HCT116 (cell line): ENCODE measurements around the gene SPCS3. TPM values are rescaled to one million over a fixed set of nuclear protein-coding genes. Genes with fewer than 3 reads are reported as not detected.
A peak's percentile ranks its signal among the peaks of the same experiment; 100 is the strongest.

Source experiments
- ATAC-seq: fragments of 200-7000 bp; cut with Tn5 transposase; 2 replicates; pipeline ENCODE4 v1.9.1; 2020; ENCODE audit warnings: mild to moderate bottlenecking, moderate library complexity
- BruUV-seq: library from RNA; stranded (reverse); fragments of 400-500 nt; replicated peaks from 2 replicates; lab custom pipeline; 2021; lab: Mats Ljungman, UMichigan
- CTCF ChIA-PET: fragments of 300-600 bp; sonication (Branson Sonifier 250); formaldehyde crosslinking; loops from one replicate; lab custom pipeline; 2021; ENCODE audit warnings: antibody characterized with exemption; lab: Charles Lee
- POLR2A ChIA-PET: fragments of 300-600, 350-600 bp; sonication (Branson Sonifier 250); formaldehyde crosslinking; loops from one replicate; lab custom pipeline; 2021; ENCODE audit warnings: antibody characterized with exemption; lab: Charles Lee
- RAD21 ChIA-PET, 2 experiments: fragments of 300-600 bp; sonication (Branson Sonifier 250); formaldehyde crosslinking; loops; one replicate each; lab custom pipeline; 2023; ENCODE audit warnings: low total read pairs in 2 of 2; ENCODE audit not compliant: uncharacterized antibody in 2 of 2, unreplicated experiment in 2 of 2, low non-redundant PET in 1 of 2; lab: Charles Lee
- DNase-seq: peaks from one replicate; pipeline ENCODE4 v3.0.0-alpha.2; 2010; ENCODE audit warnings: low read depth, low spot score
- H2AFZ ChIP-seq: fragments of 200-600 bp; shearing (Covaris generic), sonication (generic); 2 replicates; pipeline ENCODE4 v1.6.1; 2017; ENCODE audit warnings: low read depth, mixed run types, mixed read lengths, antibody characterized with exemption, low read length; ENCODE audit not compliant: poor library complexity, severe bottlenecking
- H3K27ac ChIP-seq: 2 replicates; pipeline ENCODE4 v1.5.1; 2012; ENCODE audit warnings: low read depth, low read length
- H3K27me3 ChIP-seq: fragments of 200-600 bp; sonication (generic); 2 replicates; pipeline ENCODE4 v1.6.1; 2016; ENCODE audit warnings: mixed run types, low read length, mixed read lengths; ENCODE audit not compliant: insufficient read depth
- H3K36me3 ChIP-seq, 2 experiments: fragments of 200-500 bp in 1 of 2; fragments of 200-600 bp in 1 of 2; sonication (Bioruptor generic) in 1 of 2; sonication (generic) in 1 of 2; 2 replicates each; pipeline versions ENCODE4 v1.5.1 to v1.6.1; 2014 to 2016; ENCODE audit warnings: low read length in 2 of 2, inconsistent platforms in 1 of 2, mixed read lengths in 1 of 2, mixed run types in 1 of 2; ENCODE audit not compliant: insufficient read depth in 2 of 2, control insufficient read depth in 1 of 2
- H3K4me1 ChIP-seq, 2 experiments: fragments of 200-600 bp in 1 of 2; sonication (generic) in 1 of 2; 2 replicates each; pipeline versions ENCODE4 v1.5.1 to v1.6.1; 2012 to 2017; ENCODE audit warnings: low read length in 2 of 2, inconsistent platforms in 1 of 2, mild to moderate bottlenecking in 1 of 2, mixed read lengths in 1 of 2, mixed run types in 1 of 2, moderate library complexity in 1 of 2; ENCODE audit not compliant: insufficient read depth in 2 of 2, control insufficient read depth in 1 of 2
- H3K4me2 ChIP-seq: fragments of 200-600 bp; sonication (generic); 2 replicates; pipeline ENCODE4 v1.6.1; 2017; ENCODE audit warnings: mixed run types, low read length, mixed read lengths
- H3K4me3 ChIP-seq, 2 experiments: fragments of 200-600 bp in 1 of 2; sonication (generic) in 1 of 2; replicated peaks in 1 of 2; 2 replicates each; pipeline ENCODE4 v1.5.1; 2011 to 2016; ENCODE audit warnings: low read length in 2 of 2, control low read depth in 1 of 2, low read depth in 1 of 2, mild to moderate bottlenecking in 1 of 2, mixed read lengths in 1 of 2, mixed run types in 1 of 2
- H3K79me2 ChIP-seq: fragments of 200-600 bp; sonication (generic); 2 replicates; pipeline ENCODE4 v1.6.1; 2017; ENCODE audit warnings: mild to moderate bottlenecking, mixed run types, low read length, moderate library complexity, mixed read lengths; ENCODE audit not compliant: insufficient read depth
- H3K9ac ChIP-seq: fragments of 200-600 bp; sonication (generic); 2 replicates; pipeline ENCODE4 v1.6.1; 2016; ENCODE audit warnings: low read length, mixed read lengths
- H3K9me2 ChIP-seq: fragments of 200-600 bp; sonication (generic), shearing (Covaris generic); 2 replicates; pipeline ENCODE4 v1.6.1; 2017; ENCODE audit warnings: mixed run types, mild to moderate bottlenecking, moderate library complexity; ENCODE audit not compliant: insufficient read depth
- H3K9me3 ChIP-seq, 2 experiments: fragments of 200-500 bp in 1 of 2; fragments of 200-600 bp in 1 of 2; sonication (Bioruptor generic) in 1 of 2; sonication (generic) in 1 of 2; 2 replicates each; pipeline ENCODE4 v1.6.1; 2014 to 2017; ENCODE audit warnings: low read length in 2 of 2, mixed read lengths in 2 of 2, inconsistent platforms in 1 of 2, low read depth in 1 of 2, mild to moderate bottlenecking in 1 of 2, mixed run types in 1 of 2, moderate library complexity in 1 of 2; ENCODE audit not compliant: control insufficient read depth in 1 of 2, insufficient read depth in 1 of 2
- H4K20me1 ChIP-seq: fragments of 200-600 bp; sonication (generic), shearing (Covaris generic); 2 replicates; pipeline ENCODE4 v1.6.1; 2017; ENCODE audit warnings: mixed run types, mild to moderate bottlenecking, moderate library complexity; ENCODE audit not compliant: insufficient read depth
- ATF3 ChIP-seq: IDR thresholded peaks from 2 replicates; pipeline ENCODE4 v1.6.1; 2012
- CEBPB ChIP-seq: IDR thresholded peaks from 2 replicates; pipeline ENCODE4 v1.6.1; 2012; ENCODE audit warnings: low read depth
- EGR1 ChIP-seq: IDR thresholded peaks from 2 replicates; pipeline ENCODE4 v1.6.1; 2012; ENCODE audit warnings: low read depth
- ELF1 ChIP-seq: IDR thresholded peaks from 2 replicates; pipeline ENCODE4 v1.6.1; 2012; ENCODE audit warnings: low read depth, borderline replicate concordance
- EZH2 ChIP-seq: fragments of 200-600 bp; sonication (generic); IDR thresholded peaks from 2 replicates; pipeline ENCODE4 v1.6.1; 2017; ENCODE audit warnings: antibody characterized with exemption, mixed run types
- EZH2phosphoT487 ChIP-seq: fragments of 200-600 bp; IDR thresholded peaks from 2 replicates; pipeline ENCODE4 v1.6.1; 2018; ENCODE audit warnings: antibody characterized with exemption, borderline replicate concordance
- JUND ChIP-seq: IDR thresholded peaks from 2 replicates; pipeline ENCODE4 v1.6.1; 2012
- POLR2A ChIP-seq: IDR thresholded peaks from 2 replicates; pipeline ENCODE4 v1.7.0; 2011; ENCODE audit warnings: borderline replicate concordance; ENCODE audit not compliant: insufficient read depth, insufficient read length; ENCODE audit errors: extremely low read depth
- POLR2AphosphoS5 ChIP-seq: IDR thresholded peaks from 2 replicates; pipeline ENCODE4 v1.6.1; 2011; ENCODE audit warnings: mild to moderate bottlenecking, low read depth, low read length, moderate library complexity
- RAD21 ChIP-seq: IDR thresholded peaks from 2 replicates; pipeline ENCODE4 v1.6.1; 2012; ENCODE audit warnings: low read depth, mild to moderate bottlenecking
- SIN3A ChIP-seq: IDR thresholded peaks from 2 replicates; pipeline ENCODE4 v1.6.1; 2012; ENCODE audit warnings: low read depth
- SP1 ChIP-seq: IDR thresholded peaks from 2 replicates; pipeline ENCODE4 v1.6.1; 2012; ENCODE audit warnings: low read depth
- SRF ChIP-seq: IDR thresholded peaks from 2 replicates; pipeline ENCODE4 v1.6.1; 2012; ENCODE audit warnings: low read depth
- intact Hi-C: fragments of 100-400 bp; cut with micrococcal nuclease; formaldehyde crosslinking; loops from 2 replicates; pipeline ENCODE4 v1.10.0; 2022
- total RNA-seq: library from RNA; stranded (reverse); gene quantifications from one replicate; pipeline ENCODE4 v1.2.1, GENCODE V29; 2021; ENCODE audit not compliant: unreplicated experiment
- TF ChIP-seq, protein P1 (sequence below): IDR thresholded peaks from 2 replicates; pipeline ENCODE4 v1.6.1; 2012; ENCODE audit warnings: low read depth

Gene SPCS3
- total RNA-seq, 1 experiment from 2014 or later = 135 TPM

GRCh38 chr4:176319151-176319703 lies 539 bp upstream of the SPCS3 start:
- Histone ChIP-seq H3K4me2 (peak overlapping the region; percentile 89), H3K9ac (peak overlapping the region; percentile 88), H3K4me1 (peaks cover 0 to 15% of the 10 kb centered on the region in 2 experiments; a peak in 3 of 4 replicates)
- CTCF ChIA-PET = no interaction called here
- TF ChIP-seq, protein P1, sequence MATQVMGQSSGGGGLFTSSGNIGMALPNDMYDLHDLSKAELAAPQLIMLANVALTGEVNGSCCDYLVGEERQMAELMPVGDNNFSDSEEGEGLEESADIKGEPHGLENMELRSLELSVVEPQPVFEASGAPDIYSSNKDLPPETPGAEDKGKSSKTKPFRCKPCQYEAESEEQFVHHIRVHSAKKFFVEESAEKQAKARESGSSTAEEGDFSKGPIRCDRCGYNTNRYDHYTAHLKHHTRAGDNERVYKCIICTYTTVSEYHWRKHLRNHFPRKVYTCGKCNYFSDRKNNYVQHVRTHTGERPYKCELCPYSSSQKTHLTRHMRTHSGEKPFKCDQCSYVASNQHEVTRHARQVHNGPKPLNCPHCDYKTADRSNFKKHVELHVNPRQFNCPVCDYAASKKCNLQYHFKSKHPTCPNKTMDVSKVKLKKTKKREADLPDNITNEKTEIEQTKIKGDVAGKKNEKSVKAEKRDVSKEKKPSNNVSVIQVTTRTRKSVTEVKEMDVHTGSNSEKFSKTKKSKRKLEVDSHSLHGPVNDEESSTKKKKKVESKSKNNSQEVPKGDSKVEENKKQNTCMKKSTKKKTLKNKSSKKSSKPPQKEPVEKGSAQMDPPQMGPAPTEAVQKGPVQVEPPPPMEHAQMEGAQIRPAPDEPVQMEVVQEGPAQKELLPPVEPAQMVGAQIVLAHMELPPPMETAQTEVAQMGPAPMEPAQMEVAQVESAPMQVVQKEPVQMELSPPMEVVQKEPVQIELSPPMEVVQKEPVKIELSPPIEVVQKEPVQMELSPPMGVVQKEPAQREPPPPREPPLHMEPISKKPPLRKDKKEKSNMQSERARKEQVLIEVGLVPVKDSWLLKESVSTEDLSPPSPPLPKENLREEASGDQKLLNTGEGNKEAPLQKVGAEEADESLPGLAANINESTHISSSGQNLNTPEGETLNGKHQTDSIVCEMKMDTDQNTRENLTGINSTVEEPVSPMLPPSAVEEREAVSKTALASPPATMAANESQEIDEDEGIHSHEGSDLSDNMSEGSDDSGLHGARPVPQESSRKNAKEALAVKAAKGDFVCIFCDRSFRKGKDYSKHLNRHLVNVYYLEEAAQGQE = no peak
- TF ChIP-seq POLR2AphosphoS5 (no peak), EGR1 (no peak), EZH2 (no peak), EZH2phosphoT487 (no peak), JUND (no peak), CEBPB (no peak), SIN3A (no peak), ATF3 (no peak), SP1 (no peak), RAD21 (no peak), SRF (no peak), ELF1 (no peak), POLR2A (no peak)
- TF ChIP-seq, all 23 proteins: peak for 0
- Histone ChIP-seq H3K9me3 (no peaks in the 10 kb centered on the region), H3K79me2 (peaks cover 43% of the 10 kb centered on the region), H3K4me3 (peak overlapping the region; percentile 54 to 66), H4K20me1 (peaks cover 3% of the 10 kb centered on the region; the same call in 1 of the 2 replicates), H2AFZ (peak overlapping the region; percentile 89), H3K27ac (no peak overlapping the region), H3K9me2 (no peaks in the 10 kb centered on the region), H3K36me3 (no peaks in the 10 kb centered on the region), H3K27me3 (no peaks in the 10 kb centered on the region)
- DNase-seq = no peak
- peak; percentile 5 for ATAC-seq
- ChIA-PET RAD21 (no interaction called here), POLR2A (no interaction called here)
- intact Hi-C loops = no loop called here
- BruUV-seq = TSS peak; percentile 81
